Spinal cord (tissue), 10 donors: ENCODE data around the gene LEPR. TPM values are rescaled to one million over a fixed set of nuclear protein-coding genes. Genes with fewer than 3 reads are reported as not detected.
A peak's percentile ranks its signal among the peaks of the same experiment; 100 is the strongest.
"Not testable (repeated sequence)": the region's sequence is repeated elsewhere in the genome, so short reads cannot be mapped to it uniquely, and the experiment has no call there.

Source experiments
- DNase-seq, 6 donors: peaks; one replicate each; pipeline versions ENCODE4 v3.0.0 to v3.0.0-alpha.2; 2013 to 2015; ENCODE audit warnings: low spot score in 6 of 6, low read depth in 4 of 6
- H3K27ac ChIP-seq: one replicate; pipeline ENCODE4 v1.5.1; 2013; ENCODE audit warnings: low read depth, low read length, control low read depth
- H3K27me3 ChIP-seq: one replicate; pipeline ENCODE4 v1.6.1; 2013; ENCODE audit warnings: low read length; ENCODE audit not compliant: control insufficient read depth, insufficient read depth
- H3K36me3 ChIP-seq: one replicate; pipeline ENCODE4 v1.6.1; 2013; ENCODE audit warnings: low read length; ENCODE audit not compliant: control insufficient read depth, insufficient read depth
- H3K4me1 ChIP-seq: one replicate; pipeline ENCODE4 v1.6.1; 2013; ENCODE audit warnings: low read length; ENCODE audit not compliant: control insufficient read depth, insufficient read depth
- H3K4me3 ChIP-seq: one replicate; pipeline ENCODE4 v1.5.1; 2013; ENCODE audit warnings: low read depth, low read length, control low read depth
- H3K9me3 ChIP-seq: one replicate; pipeline ENCODE4 v1.6.1; 2013; ENCODE audit warnings: low read length; ENCODE audit not compliant: control insufficient read depth, insufficient read depth
- WGBS: methylation state at CpG from one replicate; pipeline ENCODE4 v1.1.5; 2013; ENCODE audit warnings: missing lambda C conversion rate; ENCODE audit not compliant: insufficient coverage; 5-methylcytosine and 5-hydroxymethylcytosine counted together
- long read RNA-seq, 4 donors: transcript quantifications; one replicate each; lab custom pipeline, GENCODE V29; 2026
- polyA plus RNA-seq, 2 donors: library from polyadenylated mRNA; unstranded; fragments of 120-200 nt; gene quantifications; one replicate each; pipeline ENCODE4 v1.2.1, GENCODE V29; 2013; ENCODE audit not compliant: insufficient read length in 2 of 2
- total RNA-seq, 2 donors: library from RNA; depleted of rRNA in 1 of 2; stranded (reverse); fragments of 120-200 nt in 1 of 2; fragments of >200 nt in 1 of 2; gene quantifications; one replicate each; pipeline versions ENCODE4 v1.2.3 to v1.2.4, GENCODE V29; 2013 to 2014
- donor health status: healthy.

Gene LEPR
- 100 to 1,000 TPM; 121 to 197 TPM for total RNA-seq
- 10 to 100 TPM in 1 of 2 donors, 1 to 10 TPM in 1; 6.9 to 28.6 TPM for polyA plus RNA-seq
- long read RNA-seq, donor 1, full-length matches to known transcripts: 4 of 4 reads
- long read RNA-seq, donor 1, partial matches to known transcripts: 0 of 4 reads
- long read RNA-seq, donor 1, other reads (novel, unspliced or antisense): 0 of 4 reads
- long read RNA-seq, donor 2: 0 reads
- long read RNA-seq, donor 3, full-length matches to known transcripts: 1 of 1 reads
- long read RNA-seq, donor 3, partial matches to known transcripts: 0 of 1 reads
- long read RNA-seq, donor 3, other reads (novel, unspliced or antisense): 0 of 1 reads
- long read RNA-seq, donor 4, full-length matches to known transcripts: 1 of 1 reads
- long read RNA-seq, donor 4, partial matches to known transcripts: 0 of 1 reads
- long read RNA-seq, donor 4, other reads (novel, unspliced or antisense): 0 of 1 reads

- Histone ChIP-seq H3K27ac (peak within 1 kb of the TSS; percentile 99), H3K4me3 (peak within 1 kb of the TSS; percentile 98), H3K36me3 (no peaks in the 10 kb centered on the region), H3K27me3 (no peaks in the 10 kb centered on the region), H3K4me1 (peaks cover 14% of the 10 kb centered on the region), H3K9me3 (no peaks in the 10 kb centered on the region)
- WGBS: under 1% methylated on average over 57 of the region's 60 CpGs
- DNase-seq: peak in 3 of 6 donors; percentile 31 to 72 (median 55)
Observed at GRCh38 chr1:65420590-65421350, at the start of gene LEPR, which contains the start of gene LEPROT. Gene LEPR (plus strand): TSS chr1:65420668. CDS start chr1:65565566, 144,898 bp downstream. Gene LEPROT (plus strand): TSS chr1:65420668. CDS start chr1:65420725, 57 bp downstream.

GRCh38 chr1:65371544-65371943, 48.9 kb upstream of the LEPR start:
- Histone ChIP-seq H3K4me3 (no peak overlapping the region), H3K27ac (no peak overlapping the region), H3K4me1 (no peaks in the 10 kb centered on the region), H3K9me3 (no peaks in the 10 kb centered on the region), H3K36me3 (no peaks in the 10 kb centered on the region), H3K27me3 (no peaks in the 10 kb centered on the region)
- 88% methylated on average over 2 of the region's 3 CpGs for WGBS
- DNase-seq: peak in 1 of 6 donors; percentile 2

GRCh38 chr1:65372557-65372956, 47.9 kb upstream of the LEPR start:
- H3K36me3 ChIP-seq: no peaks in the 10 kb centered on the region
- WGBS: no CpG with 5 or more reads among the region's 1 CpG
- H3K4me3 ChIP-seq: no peak overlapping the region
- no peak overlapping the region for H3K27ac ChIP-seq
- no peaks in the 10 kb centered on the region for H3K27me3 ChIP-seq
- no peaks in the 10 kb centered on the region for H3K9me3 ChIP-seq
- H3K4me1 ChIP-seq: no peaks in the 10 kb centered on the region
- DNase-seq: no peak

- WGBS: 93% methylated on average over 2 of the region's 4 CpGs
- no peaks in the 10 kb centered on the region for H3K36me3 ChIP-seq
- no peaks in the 10 kb centered on the region for H3K27me3 ChIP-seq
- H3K4me1 ChIP-seq: no peaks in the 10 kb centered on the region
- no peaks in the 10 kb centered on the region for H3K9me3 ChIP-seq
- DNase-seq: no peak
- H3K27ac ChIP-seq: no peak overlapping the region
- no peak overlapping the region for H3K4me3 ChIP-seq
Observed at GRCh38 chr1:65377496-65378246, 42.8 kb upstream of the LEPR start.

- no peaks in the 10 kb centered on the region for H3K36me3 ChIP-seq
- H3K27me3 ChIP-seq: no peaks in the 10 kb centered on the region
- no peak overlapping the region for H3K27ac ChIP-seq
- no peak overlapping the region for H3K4me3 ChIP-seq
- H3K9me3 ChIP-seq: no peaks in the 10 kb centered on the region
- WGBS: 100% methylated on average over 1 of the region's 2 CpGs
- no peaks in the 10 kb centered on the region for H3K4me1 ChIP-seq
- no peak for DNase-seq
Observed at GRCh38 chr1:65378247-65378946, 42.1 kb upstream of the LEPR start.

GRCh38 chr1:65384426-65384825, 36.0 kb upstream of the LEPR start:
- not testable (repeated sequence) for H3K4me1 ChIP-seq, H3K36me3 ChIP-seq, H3K4me3 ChIP-seq, H3K27me3 ChIP-seq, DNase-seq, H3K9me3 ChIP-seq, H3K27ac ChIP-seq
- WGBS: no CpG with 5 or more reads among the region's 5 CpGs

- peaks cover 10% of the 10 kb centered on the region for H3K36me3 ChIP-seq
- H3K27me3 ChIP-seq: no peaks in the 10 kb centered on the region
- no CpG with 5 or more reads among the region's 3 CpGs for WGBS
- H3K4me3 ChIP-seq: no peak overlapping the region
- H3K9me3 ChIP-seq: no peaks in the 10 kb centered on the region
- no peaks in the 10 kb centered on the region for H3K4me1 ChIP-seq
- no peak overlapping the region for H3K27ac ChIP-seq
- DNase-seq: peak in 2 of 6 donors; percentile 39 to 43
Observed at GRCh38 chr1:65386439-65386838, 34.0 kb upstream of the LEPR start.

- peaks cover 15% of the 10 kb centered on the region for H3K36me3 ChIP-seq
- H3K27me3 ChIP-seq: no peaks in the 10 kb centered on the region
- H3K9me3 ChIP-seq: no peaks in the 10 kb centered on the region
- no peak overlapping the region for H3K4me3 ChIP-seq
- 60% methylated on average over 1 of the region's 2 CpGs for WGBS
- H3K27ac ChIP-seq: no peak overlapping the region
- no peaks in the 10 kb centered on the region for H3K4me1 ChIP-seq
- no peak for DNase-seq
Observed at GRCh38 chr1:65387821-65388220, 32.6 kb upstream of the LEPR start.
